ENCODE measurements around the gene RMC1. TPM values are rescaled to one million over a fixed set of nuclear protein-coding genes. Genes with fewer than 3 reads are reported as not detected.

Gene RMC1
- total and polyA plus RNA-seq, 2 of the 13 experiments (the other 11 are each of a cell fraction or from before 2014, with no cell fraction given): 9.4 to 19.5 TPM

DNA sequence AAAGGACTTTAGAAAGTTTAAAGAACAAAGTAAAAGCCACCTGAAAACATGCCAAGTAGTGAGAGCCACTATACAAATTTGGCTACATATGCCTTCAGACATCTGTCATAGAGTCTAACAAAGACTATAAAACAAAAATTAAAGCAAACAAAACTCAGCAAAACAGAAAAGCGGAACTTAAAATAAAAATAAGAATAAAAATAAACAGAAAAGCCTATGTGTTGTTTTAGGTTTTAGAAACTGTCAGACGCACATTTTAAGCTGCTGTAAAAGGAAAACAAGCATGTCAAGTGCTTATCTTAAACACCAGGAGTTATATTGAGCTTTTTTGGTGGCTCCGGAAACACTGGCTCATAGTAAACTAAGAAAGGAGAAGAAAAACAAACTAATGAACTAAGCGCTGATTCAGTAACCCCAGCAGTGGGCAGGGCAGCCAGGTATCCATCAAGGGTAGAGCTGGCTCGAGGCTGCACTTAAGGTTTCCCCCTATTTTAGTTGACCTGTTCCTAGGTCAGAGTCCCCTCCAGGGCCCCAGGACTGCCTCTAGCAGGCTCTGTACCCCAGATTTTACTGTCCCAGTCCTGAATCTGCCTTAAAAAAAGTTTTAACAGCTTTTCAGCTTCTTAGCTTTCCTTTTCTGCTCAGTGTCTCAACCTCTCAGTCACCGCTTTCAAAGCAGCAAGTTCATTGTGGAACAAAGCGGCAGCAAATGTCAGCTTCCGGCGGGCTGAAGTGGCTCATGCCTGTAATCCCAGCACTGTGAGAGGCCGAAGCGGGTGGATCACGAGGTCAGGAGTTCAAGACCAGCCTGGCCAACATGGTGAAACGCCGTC, 15.4 kb upstream of the RMC1 start (continued):
- TF ChIP-seq MAFF (IDR thresholded peaks at IDR 0.05; ENCODE audit: low read depth, low read length) (no peak), SNAI1 (CRISPR knock-in tag; IDR thresholded peaks at IDR 0.05; ENCODE audit: borderline replicate concordance) (no peak), ZNF569 (CRISPR knock-in tag; IDR thresholded peaks at IDR 0.05; ENCODE audit: borderline replicate concordance) (no peak), ZNF605 (CRISPR knock-in tag; IDR thresholded peaks at IDR 0.05) (peak; percentile 61; the same call in 1 of the 2 replicates), CHD4 (IDR thresholded peaks at IDR 0.05; ENCODE audit: borderline replicate concordance, low read length) (no peak), IKZF1 (IDR thresholded peaks at IDR 0.05) (no peak), PCBP2 (optimal IDR thresholded peaks at IDR 0.05; ENCODE audit: low read depth, low read length, poor library complexity, severe bottlenecking) (no peak), ZBTB42 (CRISPR knock-in tag; IDR thresholded peaks at IDR 0.05) (no peak), TOE1 (CRISPR knock-in tag; IDR thresholded peaks at IDR 0.05) (no peak), EED (CRISPR knock-in tag; IDR thresholded peaks at IDR 0.05) (no peak), KLF11 (CRISPR knock-in tag; IDR thresholded peaks at IDR 0.05) (no peak), KDM3A (CRISPR knock-in tag; IDR thresholded peaks at IDR 0.05; ENCODE audit: low read depth) (no peak), RFX5 (IDR thresholded peaks at IDR 0.05; ENCODE audit: low read depth, low read length) (no peak), ZNF746 (CRISPR knock-in tag; IDR thresholded peaks at IDR 0.05) (no peak), ERF (CRISPR knock-in tag; IDR thresholded peaks at IDR 0.05) (no peak), GLI4 (CRISPR knock-in tag; IDR thresholded peaks at IDR 0.05; ENCODE audit: borderline replicate concordance) (no peak), ARNT2 (CRISPR knock-in tag; IDR thresholded peaks at IDR 0.05; ENCODE audit: low read depth) (no peak)
- TF ChIP-seq, protein P1, sequence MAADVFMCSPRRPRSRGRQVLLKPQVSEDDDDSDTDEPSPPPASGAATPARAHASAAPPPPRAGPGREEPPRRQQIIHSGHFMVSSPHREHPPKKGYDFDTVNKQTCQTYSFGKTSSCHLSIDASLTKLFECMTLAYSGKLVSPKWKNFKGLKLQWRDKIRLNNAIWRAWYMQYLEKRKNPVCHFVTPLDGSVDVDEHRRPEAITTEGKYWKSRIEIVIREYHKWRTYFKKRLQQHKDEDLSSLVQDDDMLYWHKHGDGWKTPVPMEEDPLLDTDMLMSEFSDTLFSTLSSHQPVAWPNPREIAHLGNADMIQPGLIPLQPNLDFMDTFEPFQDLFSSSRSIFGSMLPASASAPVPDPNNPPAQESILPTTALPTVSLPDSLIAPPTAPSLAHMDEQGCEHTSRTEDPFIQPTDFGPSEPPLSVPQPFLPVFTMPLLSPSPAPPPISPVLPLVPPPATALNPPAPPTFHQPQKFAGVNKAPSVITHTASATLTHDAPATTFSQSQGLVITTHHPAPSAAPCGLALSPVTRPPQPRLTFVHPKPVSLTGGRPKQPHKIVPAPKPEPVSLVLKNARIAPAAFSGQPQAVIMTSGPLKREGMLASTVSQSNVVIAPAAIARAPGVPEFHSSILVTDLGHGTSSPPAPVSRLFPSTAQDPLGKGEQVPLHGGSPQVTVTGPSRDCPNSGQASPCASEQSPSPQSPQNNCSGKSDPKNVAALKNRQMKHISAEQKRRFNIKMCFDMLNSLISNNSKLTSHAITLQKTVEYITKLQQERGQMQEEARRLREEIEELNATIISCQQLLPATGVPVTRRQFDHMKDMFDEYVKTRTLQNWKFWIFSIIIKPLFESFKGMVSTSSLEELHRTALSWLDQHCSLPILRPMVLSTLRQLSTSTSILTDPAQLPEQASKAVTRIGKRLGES (CRISPR knock-in tag; IDR thresholded peaks at IDR 0.05; ENCODE audit: borderline replicate concordance): no peak
- TF ChIP-seq, protein P2, sequence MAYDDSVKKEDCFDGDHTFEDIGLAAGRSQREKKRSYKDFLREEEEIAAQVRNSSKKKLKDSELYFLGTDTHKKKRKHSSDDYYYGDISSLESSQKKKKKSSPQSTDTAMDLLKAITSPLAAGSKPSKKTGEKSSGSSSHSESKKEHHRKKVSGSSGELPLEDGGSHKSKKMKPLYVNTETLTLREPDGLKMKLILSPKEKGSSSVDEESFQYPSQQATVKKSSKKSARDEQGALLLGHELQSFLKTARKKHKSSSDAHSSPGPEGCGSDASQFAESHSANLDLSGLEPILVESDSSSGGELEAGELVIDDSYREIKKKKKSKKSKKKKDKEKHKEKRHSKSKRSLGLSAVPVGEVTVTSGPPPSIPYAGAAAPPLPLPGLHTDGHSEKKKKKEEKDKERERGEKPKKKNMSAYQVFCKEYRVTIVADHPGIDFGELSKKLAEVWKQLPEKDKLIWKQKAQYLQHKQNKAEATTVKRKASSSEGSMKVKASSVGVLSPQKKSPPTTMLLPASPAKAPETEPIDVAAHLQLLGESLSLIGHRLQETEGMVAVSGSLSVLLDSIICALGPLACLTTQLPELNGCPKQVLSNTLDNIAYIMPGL (CRISPR knock-in tag; IDR thresholded peaks at IDR 0.05; ENCODE audit: borderline replicate concordance in 1 of 2, low read depth in 1 of 2): peak; percentile 19 to 28; a peak in 2 of 4 replicates
- TF ChIP-seq, protein P3, sequence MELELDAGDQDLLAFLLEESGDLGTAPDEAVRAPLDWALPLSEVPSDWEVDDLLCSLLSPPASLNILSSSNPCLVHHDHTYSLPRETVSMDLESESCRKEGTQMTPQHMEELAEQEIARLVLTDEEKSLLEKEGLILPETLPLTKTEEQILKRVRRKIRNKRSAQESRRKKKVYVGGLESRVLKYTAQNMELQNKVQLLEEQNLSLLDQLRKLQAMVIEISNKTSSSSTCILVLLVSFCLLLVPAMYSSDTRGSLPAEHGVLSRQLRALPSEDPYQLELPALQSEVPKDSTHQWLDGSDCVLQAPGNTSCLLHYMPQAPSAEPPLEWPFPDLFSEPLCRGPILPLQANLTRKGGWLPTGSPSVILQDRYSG (CRISPR knock-in tag; IDR thresholded peaks at IDR 0.05): no peak
- TF ChIP-seq, protein P4, sequence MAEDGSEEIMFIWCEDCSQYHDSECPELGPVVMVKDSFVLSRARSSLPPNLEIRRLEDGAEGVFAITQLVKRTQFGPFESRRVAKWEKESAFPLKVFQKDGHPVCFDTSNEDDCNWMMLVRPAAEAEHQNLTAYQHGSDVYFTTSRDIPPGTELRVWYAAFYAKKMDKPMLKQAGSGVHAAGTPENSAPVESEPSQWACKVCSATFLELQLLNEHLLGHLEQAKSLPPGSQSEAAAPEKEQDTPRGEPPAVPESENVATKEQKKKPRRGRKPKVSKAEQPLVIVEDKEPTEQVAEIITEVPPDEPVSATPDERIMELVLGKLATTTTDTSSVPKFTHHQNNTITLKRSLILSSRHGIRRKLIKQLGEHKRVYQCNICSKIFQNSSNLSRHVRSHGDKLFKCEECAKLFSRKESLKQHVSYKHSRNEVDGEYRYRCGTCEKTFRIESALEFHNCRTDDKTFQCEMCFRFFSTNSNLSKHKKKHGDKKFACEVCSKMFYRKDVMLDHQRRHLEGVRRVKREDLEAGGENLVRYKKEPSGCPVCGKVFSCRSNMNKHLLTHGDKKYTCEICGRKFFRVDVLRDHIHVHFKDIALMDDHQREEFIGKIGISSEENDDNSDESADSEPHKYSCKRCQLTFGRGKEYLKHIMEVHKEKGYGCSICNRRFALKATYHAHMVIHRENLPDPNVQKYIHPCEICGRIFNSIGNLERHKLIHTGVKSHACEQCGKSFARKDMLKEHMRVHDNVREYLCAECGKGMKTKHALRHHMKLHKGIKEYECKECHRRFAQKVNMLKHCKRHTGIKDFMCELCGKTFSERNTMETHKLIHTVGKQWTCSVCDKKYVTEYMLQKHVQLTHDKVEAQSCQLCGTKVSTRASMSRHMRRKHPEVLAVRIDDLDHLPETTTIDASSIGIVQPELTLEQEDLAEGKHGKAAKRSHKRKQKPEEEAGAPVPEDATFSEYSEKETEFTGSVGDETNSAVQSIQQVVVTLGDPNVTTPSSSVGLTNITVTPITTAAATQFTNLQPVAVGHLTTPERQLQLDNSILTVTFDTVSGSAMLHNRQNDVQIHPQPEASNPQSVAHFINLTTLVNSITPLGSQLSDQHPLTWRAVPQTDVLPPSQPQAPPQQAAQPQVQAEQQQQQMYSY (CRISPR knock-in tag; IDR thresholded peaks at IDR 0.05): no peak

All from HepG2 (cell line).